ENCODE data around the gene KIRREL3.

The KIRREL3 gene

GRCh38 chr11:126438691-126439090, 561.9 kb downstream of the KIRREL3 start:
- TF ChIP-seq CTCF (IDR thresholded peaks at IDR 0.05; ENCODE audit: control insufficient read depth, insufficient read depth, low read depth, low read length, missing control alignments), result no peak
- H3K4me3 ChIP-seq (ENCODE audit: control insufficient read depth, low read depth, low read length), result no peak overlapping the region
- no peak for DNase-seq (ENCODE audit: low read depth)

- TF ChIP-seq CTCF (IDR thresholded peaks at IDR 0.05; ENCODE audit: control insufficient read depth, insufficient read depth, low read depth, low read length, missing control alignments), result no peak
- no peak overlapping the region for H3K4me3 ChIP-seq (ENCODE audit: control insufficient read depth, low read depth, low read length)
- no peak for DNase-seq (ENCODE audit: low read depth)
These were observed 562.3 kb downstream of the KIRREL3 start for GRCh38 chr11:126438272-126438671.

GRCh38 chr11:126437731-126438130, 562.8 kb downstream of the KIRREL3 start:
- DNase-seq (ENCODE audit: low read depth), result no peak
- H3K4me3 ChIP-seq (ENCODE audit: control insufficient read depth, low read depth, low read length), result no peak overlapping the region
- TF ChIP-seq CTCF (IDR thresholded peaks at IDR 0.05; ENCODE audit: control insufficient read depth, insufficient read depth, low read depth, low read length, missing control alignments), result no peak

- no peak for TF ChIP-seq CTCF (IDR thresholded peaks at IDR 0.05; ENCODE audit: control insufficient read depth, insufficient read depth, low read depth, low read length, missing control alignments)
- DNase-seq (ENCODE audit: low read depth), result no peak
- H3K4me3 ChIP-seq (ENCODE audit: control insufficient read depth, low read depth, low read length), result no peak overlapping the region
These were observed 564.3 kb downstream of the KIRREL3 start for GRCh38 chr11:126436209-126436755.

GRCh38 chr11:126434950-126435335, 565.6 kb downstream of the KIRREL3 start:
- no peak for DNase-seq (ENCODE audit: low read depth)
- H3K4me3 ChIP-seq (ENCODE audit: control insufficient read depth, low read depth, low read length), result no peak overlapping the region
- TF ChIP-seq CTCF (IDR thresholded peaks at IDR 0.05; ENCODE audit: control insufficient read depth, insufficient read depth, low read depth, low read length, missing control alignments), result no peak

GRCh38 chr11:126433989-126434949, 566.3 kb downstream of the KIRREL3 start:
- TF ChIP-seq CTCF (IDR thresholded peaks at IDR 0.05; ENCODE audit: control insufficient read depth, insufficient read depth, low read depth, low read length, missing control alignments), result no peak
- DNase-seq (ENCODE audit: low read depth), result no peak
- H3K4me3 ChIP-seq (ENCODE audit: control insufficient read depth, low read depth, low read length), result no peak overlapping the region
